AG04450 (cell line): Measurements from ENCODE around the gene C7. TPM values are rescaled to one million over a fixed set of nuclear protein-coding genes. Genes with fewer than 3 reads are reported as not detected.

Source experiments
- CTCF ChIA-PET: fragments of 300-600, 350-600 bp; formaldehyde crosslinking; extraction: SDS; loops from one replicate; lab custom pipeline; 2022; ENCODE audit warnings: antibody characterized with exemption, inconsistent platforms; lab: Charles Lee
- POLR2A ChIA-PET: fragments of 350-600 bp; formaldehyde crosslinking; extraction: SDS; loops from one replicate; lab custom pipeline; 2021; ENCODE audit warnings: antibody characterized with exemption, inconsistent platforms; lab: Yijun Ruan, JAX
- DNase-seq: peaks from one replicate; pipeline ENCODE4 v3.0.0-alpha.2; 2011; ENCODE audit warnings: low read depth, low spot score
- H3K27ac ChIP-seq: one replicate; pipeline ENCODE4 v1.5.1; 2012; ENCODE audit warnings: low read depth, low read length, control low read depth
- H3K27me3 ChIP-seq: one replicate; pipeline ENCODE4 v1.6.0; 2012; ENCODE audit warnings: low read length; ENCODE audit not compliant: control insufficient read depth, insufficient read depth
- H3K4me3 ChIP-seq: 2 replicates; pipeline ENCODE4 v1.5.1; 2011; ENCODE audit warnings: mild to moderate bottlenecking, low read depth, low read length, control low read depth
- H3K9me3 ChIP-seq: 2 replicates; pipeline ENCODE4 v1.5.1; 2012; ENCODE audit warnings: low read length; ENCODE audit not compliant: control insufficient read depth, insufficient read depth
- polyA plus RNA-seq: library from polyadenylated mRNA; depleted of rRNA; stranded (reverse); fragments of >200 nt; gene quantifications from 2 replicates; pipeline ENCODE4 v1.2.3, GENCODE V29; 2011
- TF ChIP-seq, protein P1 (sequence below): IDR thresholded peaks from 2 replicates; pipeline ENCODE4 v1.5.1; 2011; ENCODE audit warnings: low read depth, low read length, control low read depth, inconsistent platforms

C7 gene
- polyA plus RNA-seq, 1 experiment, result 14.4 TPM

DNA sequence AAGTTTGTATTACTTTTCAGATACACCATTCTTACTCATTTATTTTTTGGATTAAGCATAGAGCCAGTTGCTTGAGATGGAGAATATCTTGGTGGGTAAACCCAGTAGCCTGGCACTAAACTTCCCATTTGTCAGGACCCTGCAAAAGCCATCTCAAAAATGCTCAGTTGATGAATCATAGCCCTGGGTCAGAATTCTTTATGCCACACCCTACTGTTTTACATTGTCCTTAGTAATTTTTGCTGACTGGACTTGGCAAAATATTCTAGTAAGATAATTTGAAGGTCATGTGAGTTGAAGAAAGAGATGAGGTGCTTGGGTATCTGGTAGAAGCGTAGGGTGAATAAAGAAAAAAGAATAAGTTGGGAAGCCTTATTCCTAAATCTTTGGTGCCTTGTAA lies 50.7 kb downstream of the C7 start:
- TF ChIP-seq, protein P1, sequence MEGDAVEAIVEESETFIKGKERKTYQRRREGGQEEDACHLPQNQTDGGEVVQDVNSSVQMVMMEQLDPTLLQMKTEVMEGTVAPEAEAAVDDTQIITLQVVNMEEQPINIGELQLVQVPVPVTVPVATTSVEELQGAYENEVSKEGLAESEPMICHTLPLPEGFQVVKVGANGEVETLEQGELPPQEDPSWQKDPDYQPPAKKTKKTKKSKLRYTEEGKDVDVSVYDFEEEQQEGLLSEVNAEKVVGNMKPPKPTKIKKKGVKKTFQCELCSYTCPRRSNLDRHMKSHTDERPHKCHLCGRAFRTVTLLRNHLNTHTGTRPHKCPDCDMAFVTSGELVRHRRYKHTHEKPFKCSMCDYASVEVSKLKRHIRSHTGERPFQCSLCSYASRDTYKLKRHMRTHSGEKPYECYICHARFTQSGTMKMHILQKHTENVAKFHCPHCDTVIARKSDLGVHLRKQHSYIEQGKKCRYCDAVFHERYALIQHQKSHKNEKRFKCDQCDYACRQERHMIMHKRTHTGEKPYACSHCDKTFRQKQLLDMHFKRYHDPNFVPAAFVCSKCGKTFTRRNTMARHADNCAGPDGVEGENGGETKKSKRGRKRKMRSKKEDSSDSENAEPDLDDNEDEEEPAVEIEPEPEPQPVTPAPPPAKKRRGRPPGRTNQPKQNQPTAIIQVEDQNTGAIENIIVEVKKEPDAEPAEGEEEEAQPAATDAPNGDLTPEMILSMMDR, result no peak
- H3K27me3 ChIP-seq, result no peaks in the 10 kb centered on the region
- H3K4me3 ChIP-seq, result no peak overlapping the region
- ChIA-PET CTCF (no interaction called here), POLR2A (no interaction called here)
- H3K27ac ChIP-seq, result no peak overlapping the region
- DNase-seq, result no peak
- H3K9me3 ChIP-seq, result peaks cover 6% of the 10 kb centered on the region; the same call in 1 of the 2 replicates

DNA sequence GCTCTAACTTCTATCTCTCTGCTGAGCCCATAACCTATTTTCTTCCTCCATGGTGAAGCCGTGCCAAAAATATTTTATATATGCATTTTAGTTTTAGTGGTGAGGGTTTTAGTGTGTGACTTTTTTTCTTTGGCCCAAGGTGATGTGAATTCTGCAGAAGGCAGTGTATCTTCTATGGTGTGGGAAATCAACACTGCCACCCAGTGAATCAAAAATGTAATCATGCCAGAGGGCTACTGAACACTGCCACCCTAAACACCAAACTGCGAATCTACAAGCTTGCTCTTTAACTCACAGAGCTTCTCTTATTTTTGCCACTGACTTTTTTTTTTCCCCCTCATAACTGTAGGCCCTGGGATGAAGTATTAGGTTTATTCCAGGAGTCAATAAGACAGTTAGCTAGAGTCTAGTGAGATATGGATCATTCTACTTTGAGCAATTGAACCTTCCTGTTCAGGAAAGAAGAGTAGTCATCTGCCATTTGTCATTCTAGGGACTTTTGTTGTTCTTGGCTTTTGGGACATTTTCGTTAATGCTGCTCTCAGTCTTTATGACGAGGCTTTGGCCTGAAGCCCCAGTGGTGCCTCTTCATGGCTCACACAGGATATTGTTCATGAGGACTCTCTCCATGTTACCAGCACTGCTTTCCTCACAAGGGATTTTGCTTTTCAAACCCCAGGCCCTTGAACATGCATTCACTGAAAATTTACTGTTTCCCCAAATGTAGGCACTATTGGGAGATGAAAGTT lies 53.1 kb downstream of the C7 start:
- ChIA-PET CTCF (no interaction called here), POLR2A (no interaction called here)

DNA sequence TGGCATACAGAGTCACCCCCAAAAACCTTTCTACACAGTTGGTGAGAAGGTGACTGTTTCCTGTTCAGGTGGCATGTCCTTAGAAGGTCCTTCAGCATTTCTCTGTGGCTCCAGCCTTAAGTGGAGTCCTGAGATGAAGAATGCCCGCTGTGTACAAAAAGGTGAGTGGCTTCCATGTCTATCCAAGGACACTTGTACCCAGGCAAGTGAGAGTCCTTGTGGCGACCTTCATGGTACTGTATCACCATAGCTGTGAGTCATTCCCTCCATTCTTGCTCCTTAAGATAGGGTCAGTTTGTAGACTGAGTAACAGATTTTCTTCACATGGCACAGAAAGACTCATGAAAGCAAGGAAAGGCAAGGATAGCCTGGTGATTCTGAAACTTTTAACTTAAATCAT lies 63.1 kb downstream of the C7 start:
- TF ChIP-seq, protein P1, result no peak
- no peak for DNase-seq
- Histone ChIP-seq H3K9me3 (no peaks in the 10 kb centered on the region), H3K4me3 (no peak overlapping the region), H3K27me3 (no peaks in the 10 kb centered on the region), H3K27ac (no peak overlapping the region)
- ChIA-PET POLR2A (interaction anchor here (0.6 kb wide), 1 partner anchor 110 kb away, joined by 4 read pairs; no protein-coding TSS in a partner anchor), CTCF (no interaction called here)

More for the DNA sequence above, 53.1 kb downstream of the C7 start:
- Histone ChIP-seq H3K27ac (no peak overlapping the region), H3K4me3 (no peak overlapping the region), H3K9me3 (peaks cover 6% of the 10 kb centered on the region; the same call in 1 of the 2 replicates), H3K27me3 (no peaks in the 10 kb centered on the region)
- DNase-seq, result no peak
- TF ChIP-seq, protein P1, result no peak

DNA sequence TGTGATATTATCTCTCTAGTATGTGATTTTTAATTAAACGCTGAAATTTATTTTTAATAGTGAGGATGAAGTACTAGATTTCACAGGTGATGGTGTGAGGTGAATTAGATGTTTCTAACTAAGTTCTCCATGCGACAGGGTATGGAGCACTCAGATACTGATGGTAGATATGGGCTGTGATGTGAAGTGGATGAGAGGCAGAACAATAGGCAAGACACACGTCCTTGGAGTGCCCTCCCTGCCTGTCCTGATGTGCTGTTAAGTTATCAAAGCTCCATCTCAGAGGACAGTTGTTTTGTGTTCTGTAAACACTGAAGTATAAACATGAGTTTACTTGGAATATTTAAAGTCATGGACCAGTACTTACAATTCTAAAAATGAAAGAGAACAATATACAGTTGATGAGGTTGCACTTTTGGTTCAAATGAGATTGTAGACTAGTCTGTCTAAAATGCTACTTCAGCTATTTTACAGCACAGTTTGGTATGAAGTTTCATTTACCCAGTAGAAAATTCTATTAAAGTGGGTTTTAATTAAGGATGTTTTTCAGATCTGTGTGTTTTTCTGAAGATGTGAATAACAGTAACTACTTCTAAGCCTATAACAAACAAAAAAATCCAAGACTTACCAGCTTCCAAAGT lies 64.2 kb downstream of the C7 start:
- H3K27ac ChIP-seq, result no peak overlapping the region
- CTCF ChIA-PET, result interaction anchor here (0.6 to 1.5 kb wide), 2 partner anchors 17 to 69 kb away, joined by 3 to 7 read pairs; no protein-coding TSS in a partner anchor

More for the DNA sequence above, 64.2 kb downstream of the C7 start:
- TF ChIP-seq, protein P1, result no peak
- no peaks in the 10 kb centered on the region for H3K27me3 ChIP-seq
- no peak for DNase-seq
- POLR2A ChIA-PET, result no interaction called here
- H3K4me3 ChIP-seq, result no peak overlapping the region
- no peaks in the 10 kb centered on the region for H3K9me3 ChIP-seq
